ENCODE results near the gene PRTN3. TPM values are rescaled to one million over a fixed set of nuclear protein-coding genes. Genes with fewer than 3 reads are reported as not detected.

The PRTN3 gene
- polyA plus RNA-seq, 1 of the 3 experiments (the other 2 are of a cell fraction) = not detected

GRCh38 chr19:884420-885211 is 43.8 kb downstream of the PRTN3 start:
- Histone ChIP-seq H4K20me1 (ENCODE audit: insufficient read depth) (no peaks in the 10 kb centered on the region), H3K9me3 (no peaks in the 10 kb centered on the region), H3K27ac (ENCODE audit: low read depth in 2 of 2, low read length in 1 of 2) (no peak overlapping the region), H3K79me2 (ENCODE audit: insufficient read depth) (no peaks in the 10 kb centered on the region; the same call in 1 of the 2 replicates), H3F3A (replicated peaks; ENCODE audit: insufficient read depth) (peaks cover 6% of the 10 kb centered on the region), H3K4me1 (ENCODE audit: control insufficient read depth in 1 of 2, insufficient read depth in 2 of 2, low read depth in 1 of 2, low read length in 1 of 2) (peaks cover 0 to 15% of the 10 kb centered on the region in 2 experiments; a peak in 1 of 4 replicates), H3K27me3 (ENCODE audit: insufficient read depth) (no peaks in the 10 kb centered on the region), H3K4me3 (ENCODE audit: low read depth in 2 of 2, low read length in 1 of 2) (no peak overlapping the region), H3K9ac (no peak overlapping the region), H2AFZ (ENCODE audit: low read depth) (no peak overlapping the region), H3K36me3 (replicated peaks in 1 of 2; ENCODE audit: control insufficient read depth in 1 of 2, insufficient read depth in 2 of 2, low read length in 1 of 2) (peaks cover 11 to 62% of the 10 kb centered on the region in 2 experiments), H3K4me2 (no peak overlapping the region), H3K9me2 (no peaks in the 10 kb centered on the region)
- POLR2A ChIA-PET = no interaction called here
- no peak for DNase-seq
- 98% methylated on average over 22 of the region's 51 CpGs for WGBS (ENCODE audit: low lambda C conversion rate)
- CTCF ChIA-PET = no interaction called here
- TF ChIP-seq SMC3 (IDR thresholded peaks at IDR 0.05; ENCODE audit: low read depth, low read length) = no peak

- Histone ChIP-seq H3K36me3 (replicated peaks in 1 of 2; ENCODE audit: control insufficient read depth in 1 of 2, insufficient read depth in 2 of 2, low read length in 1 of 2) (peaks cover 11 to 67% of the 10 kb centered on the region in 2 experiments), H3K27me3 (ENCODE audit: insufficient read depth) (no peaks in the 10 kb centered on the region), H4K20me1 (ENCODE audit: insufficient read depth) (no peaks in the 10 kb centered on the region), H2AFZ (ENCODE audit: low read depth) (no peak overlapping the region), H3K4me3 (ENCODE audit: low read depth in 2 of 2, low read length in 1 of 2) (no peak overlapping the region), H3K9me2 (no peaks in the 10 kb centered on the region), H3K4me1 (ENCODE audit: control insufficient read depth in 1 of 2, insufficient read depth in 2 of 2, low read depth in 1 of 2, low read length in 1 of 2) (peaks cover 0 to 15% of the 10 kb centered on the region in 2 experiments; a peak in 1 of 4 replicates), H3F3A (replicated peaks; ENCODE audit: insufficient read depth) (peaks cover 6% of the 10 kb centered on the region), H3K79me2 (ENCODE audit: insufficient read depth) (peaks cover under 1% of the 10 kb centered on the region; the same call in 1 of the 2 replicates), H3K4me2 (no peak overlapping the region), H3K9ac (no peak overlapping the region), H3K27ac (ENCODE audit: low read depth in 2 of 2, low read length in 1 of 2) (peak overlapping the region in 1 of 2 experiments; percentile 72; a peak in 2 of 4 replicates), H3K9me3 (no peaks in the 10 kb centered on the region)
- CTCF ChIA-PET = interaction anchor here (0.6 kb wide), 1 partner anchor 97 kb away, joined by 3 read pairs; no protein-coding TSS in a partner anchor
- no peak for DNase-seq
- TF ChIP-seq NFIC (IDR thresholded peaks at IDR 0.05; ENCODE audit: borderline replicate concordance) = no peak
- TF ChIP-seq NRF1 (IDR thresholded peaks at IDR 0.05; ENCODE audit: low read depth, low read length) = no peak
- TF ChIP-seq CHD2 (IDR thresholded peaks at IDR 0.05; ENCODE audit: low read length, partially characterized antibody) = no peak
- no peak for TF ChIP-seq YY1 (IDR thresholded peaks at IDR 0.05; ENCODE audit: low read depth)
- no peak for TF ChIP-seq FOSL2 (IDR thresholded peaks at IDR 0.05; ENCODE audit: borderline replicate concordance, low read depth)
- TF ChIP-seq FOXJ3 (CRISPR knock-in tag; IDR thresholded peaks at IDR 0.05) = no peak
- no peak for TF ChIP-seq JUND (IDR thresholded peaks at IDR 0.05)
- no peak for TF ChIP-seq TCF12 (IDR thresholded peaks at IDR 0.05)
- TF ChIP-seq PBX3 (IDR thresholded peaks at IDR 0.05) = no peak
- TF ChIP-seq USF1 (IDR thresholded peaks at IDR 0.05; ENCODE audit: borderline replicate concordance, low read depth) = no peak
- TF ChIP-seq GABPA (IDR thresholded peaks at IDR 0.05; ENCODE audit: low read depth) = no peak
- TF ChIP-seq MXI1 (IDR thresholded peaks at IDR 0.05; ENCODE audit: low read depth, low read length) = no peak
- no peak for TF ChIP-seq GATA2 (CRISPR knock-in tag; IDR thresholded peaks at IDR 0.05)
- no peak for TF ChIP-seq SIN3A (IDR thresholded peaks at IDR 0.05; ENCODE audit: borderline replicate concordance, low read depth, low read length)
- TF ChIP-seq TEAD4 (IDR thresholded peaks at IDR 0.05; ENCODE audit: borderline replicate concordance, insufficient read depth) = no peak
- no peak for TF ChIP-seq RCOR1 (IDR thresholded peaks at IDR 0.05; ENCODE audit: low read length)
- no peak for TF ChIP-seq ZBTB33 (IDR thresholded peaks at IDR 0.05; ENCODE audit: borderline replicate concordance, low read depth)
- TF ChIP-seq MAX (IDR thresholded peaks at IDR 0.05; ENCODE audit: low read depth) = no peak
- TF ChIP-seq RXRA (IDR thresholded peaks at IDR 0.05; ENCODE audit: borderline replicate concordance, low read depth) = no peak
- 97% methylated on average over 47 of the region's 64 CpGs for WGBS (ENCODE audit: low lambda C conversion rate)
- POLR2A ChIA-PET = no interaction called here
Measured at GRCh38 chr19:885536-886224, 44.9 kb downstream of the PRTN3 start.

All from SK-N-SH (cell line).